Measurements from ENCODE around the gene PSMD1. TPM values are rescaled to one million over a fixed set of nuclear protein-coding genes. Genes with fewer than 3 reads are reported as not detected.

PSMD1 gene
- total and polyA plus RNA-seq, 2 experiments from 2014 or later = 148 to 177 TPM

GRCh38 chr2:231207734-231208133, 151.1 kb downstream of the PSMD1 start (continued):
- no peak for TF ChIP-seq ZNF462 (CRISPR knock-in tag; IDR thresholded peaks at IDR 0.05)
- TF ChIP-seq STAT1 (IDR thresholded peaks at IDR 0.05; ENCODE audit: unreplicated experiment) = no peak
- no peak for TF ChIP-seq POLR2AphosphoS5 (IDR thresholded peaks at IDR 0.05; ENCODE audit: low read depth)
- TF ChIP-seq ETS1 (IDR thresholded peaks at IDR 0.05) = no peak
- no peak for TF ChIP-seq JUNB (IDR thresholded peaks at IDR 0.05; ENCODE audit: unreplicated experiment)
- TF ChIP-seq ZNF114 (CRISPR knock-in tag; IDR thresholded peaks at IDR 0.05) = no peak
- TF ChIP-seq EZH2phosphoT487 (IDR thresholded peaks at IDR 0.05; ENCODE audit: unreplicated experiment) = no peak
- TF ChIP-seq NANOG (IDR thresholded peaks at IDR 0.05; ENCODE audit: borderline replicate concordance) = no peak

GRCh38 chr2:231210782-231211181, 154.1 kb downstream of the PSMD1 start:
- Histone ChIP-seq H2AFZ (no peak overlapping the region), H3K9me2 (ENCODE audit: insufficient read depth) (no peaks in the 10 kb centered on the region), H3K4me2 (no peak overlapping the region), H3K4me1 (ENCODE audit: insufficient read depth) (no peaks in the 10 kb centered on the region), H3K4me3 (no peak overlapping the region), H3K27ac (ENCODE audit: low read depth) (no peak overlapping the region), H3F3A (replicated peaks; ENCODE audit: low read depth) (no peaks in the 10 kb centered on the region), H4K20me1 (replicated peaks; ENCODE audit: insufficient read depth) (no peaks in the 10 kb centered on the region; the same call in 1 of the 2 replicates), H3K79me2 (replicated peaks; ENCODE audit: insufficient read depth) (no peaks in the 10 kb centered on the region), H3K36me3 (ENCODE audit: insufficient read depth) (peaks cover 26% of the 10 kb centered on the region), H3K27me3 (ENCODE audit: insufficient read depth) (no peaks in the 10 kb centered on the region)
- Mint-ChIP-seq H3K9me3 (no peaks in the 10 kb centered on the region), H3K4me1 (no peaks in the 10 kb centered on the region), H3K4me3 (no peak overlapping the region), H3K36me3 (ENCODE audit: low read depth) (peaks cover 29% of the 10 kb centered on the region), H3K27ac (no peak overlapping the region), H3K27me3 (ENCODE audit: insufficient read depth, low read depth, poor library complexity) (no peaks in the 10 kb centered on the region)
- DNase-seq (ENCODE audit: low spot score) = no peak
- ATAC-seq = no peak
- no peak for TF ChIP-seq ZNF331 (CRISPR knock-in tag; IDR thresholded peaks at IDR 0.05; ENCODE audit: low read depth)
- no peak for TF ChIP-seq CTCF (conservative IDR thresholded peaks at IDR 0.05; ENCODE audit: low read depth in 2 of 2)
- TF ChIP-seq ZNF114 (CRISPR knock-in tag; IDR thresholded peaks at IDR 0.05) = no peak
- TF ChIP-seq EZH2phosphoT487 (IDR thresholded peaks at IDR 0.05; ENCODE audit: unreplicated experiment) = no peak
- no peak for TF ChIP-seq REST (IDR thresholded peaks at IDR 0.05; ENCODE audit: unreplicated experiment)
- no peak for TF ChIP-seq POLR2AphosphoS5 (IDR thresholded peaks at IDR 0.05; ENCODE audit: low read depth)
- TF ChIP-seq JUNB (IDR thresholded peaks at IDR 0.05; ENCODE audit: unreplicated experiment) = no peak

Measured in GM23338 (cell line).